ENCODE measurements around the gene GOLGA6L10.
"Not testable (repeated sequence)": the region's sequence is repeated elsewhere in the genome, so short reads cannot be mapped to it uniquely, and the experiment has no call there.

The GOLGA6L10 gene

DNA sequence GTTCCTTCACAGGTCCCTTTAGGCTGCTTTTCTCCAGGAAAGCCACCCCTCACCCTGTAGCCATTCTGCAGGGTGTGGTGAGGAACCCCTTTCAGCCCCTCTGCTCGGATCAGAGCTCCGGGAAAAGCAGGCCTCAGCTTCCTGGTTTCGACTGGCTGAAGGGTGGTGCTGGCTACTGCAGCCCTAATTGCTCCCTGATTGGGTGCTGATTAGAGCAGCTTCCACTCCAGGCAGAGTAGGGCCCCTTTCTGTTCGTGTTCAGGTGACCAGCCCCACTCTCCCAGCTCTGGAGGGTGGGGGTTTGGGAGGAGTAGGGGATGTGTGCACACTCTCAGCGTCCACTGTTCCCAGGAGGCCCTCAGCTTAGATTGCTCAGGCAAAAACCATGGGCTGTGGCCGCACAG is 49.8 kb downstream of the GOLGA6L10 start:
- DNase-seq (ENCODE audit: low read depth in 2 of 2) = not testable (repeated sequence)

DNA sequence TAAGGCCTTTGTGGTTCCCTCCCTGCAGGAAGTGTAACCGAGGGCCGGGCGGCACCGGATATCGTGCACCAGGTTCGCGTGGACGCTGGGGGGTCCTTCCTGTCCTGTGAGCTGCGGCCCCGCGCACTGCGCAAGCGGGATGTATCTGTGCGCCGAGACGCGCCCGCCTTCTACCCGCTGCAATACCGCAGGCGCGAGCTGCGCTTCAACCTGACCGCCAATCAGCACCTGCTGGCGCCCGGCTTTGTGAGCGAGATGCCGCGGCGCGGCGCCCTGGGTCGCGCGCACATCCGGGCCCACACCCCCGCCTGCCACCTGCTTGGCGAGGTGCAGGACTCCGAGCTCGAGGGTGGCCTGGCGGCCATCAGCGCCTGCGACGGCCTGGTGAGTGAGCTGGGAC is 50.8 kb downstream of the GOLGA6L10 start:
- DNase-seq (ENCODE audit: low read depth in 2 of 2) = no peak

DNA sequence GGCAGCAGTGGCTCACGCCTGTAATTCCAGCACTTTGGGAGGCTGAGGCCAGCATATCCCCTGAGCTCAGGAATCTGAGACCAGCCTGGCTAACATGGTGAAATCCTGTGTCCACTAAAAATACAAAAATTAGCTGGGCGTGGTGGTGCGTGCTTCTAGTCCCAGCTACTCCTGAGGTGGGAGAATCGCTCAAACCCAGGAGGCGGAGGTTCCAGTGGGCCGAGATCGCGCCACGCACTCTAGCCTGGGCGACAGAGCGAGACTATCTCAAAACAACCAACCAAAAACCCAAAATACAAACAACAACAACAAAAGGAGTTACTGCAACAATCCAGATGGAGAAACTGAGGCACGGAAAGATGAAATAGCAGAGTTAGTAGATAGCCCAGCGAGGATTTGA is 51.2 kb downstream of the GOLGA6L10 start:
- no peak for DNase-seq (ENCODE audit: low read depth in 2 of 2)

DNA sequence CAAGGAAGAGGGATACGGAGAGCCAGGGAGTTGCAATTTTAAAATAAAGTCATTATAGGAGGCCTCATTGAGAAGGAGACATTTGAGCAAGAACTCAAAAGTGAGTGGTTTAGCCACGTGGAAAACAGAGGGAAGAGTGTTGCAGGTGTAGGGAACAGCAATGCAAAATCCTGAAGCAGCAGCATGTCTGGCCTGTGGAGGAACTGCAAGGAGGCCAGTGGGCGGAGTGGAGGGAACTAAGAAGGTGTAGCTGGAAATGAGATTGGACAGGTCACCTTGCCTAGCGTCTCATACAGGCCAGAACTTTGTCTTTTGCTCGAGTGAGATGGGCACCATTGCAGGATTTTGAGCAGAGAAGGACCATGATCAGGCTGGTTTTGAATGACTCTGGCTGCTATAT is 51.7 kb downstream of the GOLGA6L10 start:
- DNase-seq (ENCODE audit: low read depth in 2 of 2) = no peak

DNA sequence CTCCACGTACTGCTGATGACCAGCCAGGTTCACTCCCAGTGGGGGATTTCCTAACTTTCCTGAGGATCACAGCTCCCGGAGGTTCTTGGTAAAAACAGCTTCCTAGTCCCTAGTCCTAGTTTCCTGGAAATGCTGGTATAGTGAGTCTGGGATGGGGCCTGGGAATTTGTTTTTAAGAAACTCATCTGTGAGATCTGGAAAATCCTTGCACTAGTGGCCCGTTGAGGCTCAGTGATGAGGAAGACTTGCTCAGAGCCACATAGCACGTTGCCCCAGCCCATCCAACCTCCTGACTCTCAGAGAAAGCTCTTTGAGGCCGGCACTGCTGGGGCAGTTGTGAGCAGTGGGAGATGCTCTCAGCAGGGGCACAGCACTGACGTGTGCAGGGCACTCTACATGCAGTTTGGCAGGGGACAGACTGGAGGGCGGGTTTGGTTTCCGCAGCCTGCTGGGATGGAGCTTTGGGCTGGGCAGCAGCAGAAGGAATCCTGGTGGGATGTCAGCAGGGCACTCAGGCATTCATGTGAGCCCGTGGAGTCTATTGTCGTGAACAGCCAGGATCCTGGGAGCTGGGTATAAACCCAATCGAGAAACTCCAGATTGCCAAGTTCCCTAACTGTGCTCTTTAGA is 55.1 kb downstream of the GOLGA6L10 start:
- no peak for DNase-seq (ENCODE audit: low read depth in 2 of 2)

DNA sequence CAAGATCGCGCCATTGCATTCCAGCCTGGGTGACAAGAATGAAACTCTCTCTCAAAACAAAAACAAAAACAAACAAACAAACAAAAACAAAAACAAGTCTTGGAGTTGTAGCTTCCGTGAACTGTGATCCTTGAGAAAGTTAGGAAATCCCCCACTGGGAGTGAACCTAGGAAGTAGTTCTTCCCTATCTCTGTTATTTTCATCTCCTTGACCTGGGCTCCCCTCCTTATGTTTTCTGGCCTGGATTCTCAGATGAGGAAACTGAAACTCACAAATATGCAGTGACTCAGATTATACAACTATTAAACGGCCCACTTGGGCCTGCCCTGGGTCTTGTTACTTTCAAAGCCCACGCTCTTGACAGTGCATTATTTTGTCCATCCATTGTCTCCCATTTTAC is 57.0 kb downstream of the GOLGA6L10 start:
- DNase-seq (ENCODE audit: low read depth in 2 of 2) = no peak

Measured in fibroblast of skin of left quadriceps (primary cell).